H9 (cell line): ENCODE results near the gene C1orf226. TPM values are rescaled to one million over a fixed set of nuclear protein-coding genes. Genes with fewer than 3 reads are reported as not detected.

Source experiments
- DNase-seq: peaks from one replicate; pipeline ENCODE4 v3.0.0-alpha.2; 2017
- H2AFZ ChIP-seq: one replicate; pipeline ENCODE4 v1.6.1; 2013; ENCODE audit warnings: mild to moderate bottlenecking, low read length, control low read depth, moderate library complexity
- H2AK5ac ChIP-seq: 2 replicates; pipeline ENCODE4 v1.6.1; 2013; ENCODE audit warnings: low read length, control low read depth, mixed read lengths; ENCODE audit not compliant: insufficient read length
- H2BK120ac ChIP-seq: one replicate; pipeline ENCODE4 v1.6.1; 2013; ENCODE audit warnings: low read depth, mild to moderate bottlenecking, low read length, control low read depth, inconsistent platforms; ENCODE audit not compliant: poor library complexity, severe bottlenecking
- H2BK12ac ChIP-seq: 2 replicates; pipeline ENCODE4 v1.6.1; 2013; ENCODE audit warnings: low read length, control low read depth, mixed read lengths, low read depth; ENCODE audit not compliant: insufficient read length
- H2BK15ac ChIP-seq: 2 replicates; pipeline ENCODE4 v1.6.1; 2013; ENCODE audit warnings: low read depth, low read length, control low read depth
- H2BK20ac ChIP-seq: one replicate; pipeline ENCODE4 v1.6.1; 2013; ENCODE audit warnings: low read depth, mild to moderate bottlenecking, low read length, control low read depth, inconsistent platforms; ENCODE audit not compliant: poor library complexity, severe bottlenecking
- H2BK5ac ChIP-seq: 2 replicates; pipeline ENCODE4 v1.6.1; 2013; ENCODE audit warnings: low read length, control low read depth, mixed read lengths; ENCODE audit not compliant: insufficient read length
- H3K14ac ChIP-seq: 2 replicates; pipeline ENCODE4 v1.6.1; 2013; ENCODE audit warnings: low read length, control low read depth; ENCODE audit not compliant: insufficient read depth
- H3K18ac ChIP-seq: 2 replicates; pipeline ENCODE4 v1.6.1; 2013; ENCODE audit warnings: low read depth, mild to moderate bottlenecking, mixed read lengths, low read length, control low read depth; ENCODE audit not compliant: insufficient read length
- H3K23ac ChIP-seq: 2 replicates; pipeline ENCODE4 v1.6.1; 2013; ENCODE audit warnings: low read length, control low read depth, mixed read lengths, low read depth; ENCODE audit not compliant: insufficient read length
- H3K23me2 ChIP-seq: 2 replicates; pipeline ENCODE4 v1.6.1; 2013; ENCODE audit warnings: low read depth, mild to moderate bottlenecking, mixed read lengths, low read length, control low read depth; ENCODE audit not compliant: insufficient read length, poor library complexity, severe bottlenecking
- H3K27ac ChIP-seq: 2 replicates; pipeline ENCODE4 v1.5.1; 2013; ENCODE audit warnings: low read length, control low read depth, mixed read lengths, low read depth; ENCODE audit not compliant: insufficient read length
- H3K27me3 ChIP-seq: 2 replicates; pipeline ENCODE4 v1.6.1; 2013; ENCODE audit warnings: low read length, control low read depth, inconsistent platforms; ENCODE audit not compliant: insufficient read depth
- H3K4ac ChIP-seq: 2 replicates; pipeline ENCODE4 v1.6.1; 2013; ENCODE audit warnings: low read depth, mild to moderate bottlenecking, control low read depth, inconsistent platforms, low read length, moderate library complexity
- H3K4me1 ChIP-seq: 2 replicates; pipeline ENCODE4 v1.6.1; 2013; ENCODE audit warnings: low read length, control low read depth, inconsistent platforms; ENCODE audit not compliant: insufficient read depth
- H3K4me2 ChIP-seq: 2 replicates; pipeline ENCODE4 v1.6.1; 2013; ENCODE audit warnings: low read length, control low read depth, mixed read lengths; ENCODE audit not compliant: insufficient read length, insufficient read depth
- H3K56ac ChIP-seq: 2 replicates; pipeline ENCODE4 v1.6.1; 2013; ENCODE audit warnings: low read depth, mild to moderate bottlenecking, mixed read lengths, low read length, control low read depth; ENCODE audit not compliant: insufficient read length
- H3K79me1 ChIP-seq: 2 replicates; pipeline ENCODE4 v1.6.1; 2013; ENCODE audit warnings: low read depth, mild to moderate bottlenecking, moderate library complexity, low read length, control low read depth, inconsistent platforms; ENCODE audit not compliant: insufficient read depth, poor library complexity, severe bottlenecking
- H3K79me2 ChIP-seq: 2 replicates; pipeline ENCODE4 v1.6.1; 2013; ENCODE audit warnings: low read length, control low read depth, inconsistent platforms; ENCODE audit not compliant: insufficient read depth
- H3K9ac ChIP-seq: 2 replicates; pipeline ENCODE4 v1.6.1; 2013; ENCODE audit warnings: low read length, control low read depth, mixed read lengths; ENCODE audit not compliant: insufficient read length; ENCODE audit errors: extremely low read depth
- H3K9me3 ChIP-seq: one replicate; pipeline ENCODE4 v1.6.1; 2013; ENCODE audit warnings: low read depth, low read length, inconsistent platforms; ENCODE audit not compliant: control insufficient read depth
- H3T11ph ChIP-seq: one replicate; pipeline ENCODE4 v1.6.1; 2013; ENCODE audit warnings: mild to moderate bottlenecking, low read length, control low read depth, inconsistent platforms
- H4K20me1 ChIP-seq: one replicate; pipeline ENCODE4 v1.6.1; 2013; ENCODE audit not compliant: control insufficient read depth, insufficient read length, insufficient read depth
- H4K5ac ChIP-seq: 2 replicates; pipeline ENCODE4 v1.6.1; 2013; ENCODE audit warnings: low read depth, mild to moderate bottlenecking, mixed read lengths, low read length, control low read depth; ENCODE audit not compliant: insufficient read length
- H4K8ac ChIP-seq: replicated peaks from 2 replicates; pipeline ENCODE4 v1.6.1; 2013; ENCODE audit warnings: low read length, control low read depth, mixed read lengths, low read depth; ENCODE audit not compliant: insufficient read length
- H4K91ac ChIP-seq: 2 replicates; pipeline ENCODE4 v1.6.1; 2013; ENCODE audit warnings: low read depth, mild to moderate bottlenecking, moderate library complexity, mixed read lengths, low read length, control low read depth; ENCODE audit not compliant: insufficient read length
- H3K27ac Mint-ChIP-seq, 3 experiments: 2 replicates in 2 of 3; 3 replicates in 1 of 3; pipeline ENCODE4 v1.8.0; 2020 to 2021; ENCODE audit warnings: mixed read lengths in 3 of 3, mild to moderate bottlenecking in 1 of 3, moderate library complexity in 1 of 3
- H3K27me3 Mint-ChIP-seq: 2 replicates; pipeline ENCODE4 v1.8.0; 2021; ENCODE audit warnings: low read depth, mild to moderate bottlenecking, moderate library complexity, mixed read lengths
- H3K36me3 Mint-ChIP-seq, 3 experiments: 2 replicates in 2 of 3; 3 replicates in 1 of 3; pipeline ENCODE4 v1.8.0; 2020 to 2021; ENCODE audit warnings: low read depth in 3 of 3, mixed read lengths in 3 of 3; ENCODE audit not compliant: insufficient read depth in 1 of 3
- H3K4me1 Mint-ChIP-seq, 2 experiments: 2 replicates each; pipeline ENCODE4 v1.8.0; 2020; ENCODE audit warnings: mixed read lengths in 2 of 2
- H3K4me3 Mint-ChIP-seq, 2 experiments: 2 replicates in 1 of 2; 3 replicates in 1 of 2; pipeline ENCODE4 v1.8.0; 2020 to 2021; ENCODE audit warnings: mild to moderate bottlenecking in 2 of 2, mixed read lengths in 2 of 2, moderate library complexity in 1 of 2
- H3K9me3 Mint-ChIP-seq, 2 experiments: 2 replicates in 1 of 2; 3 replicates in 1 of 2; pipeline ENCODE4 v1.8.0; 2020; ENCODE audit warnings: mild to moderate bottlenecking in 2 of 2, mixed read lengths in 2 of 2, moderate library complexity in 1 of 2
- WGBS: extraction: QIAGEN DNeasy Blood & Tissue Kit; methylation state at CpG from one replicate; pipeline ENCODE4 v1.1.7; 2013; ENCODE audit warnings: missing lambda C conversion rate, low lambda C conversion rate, mixed read lengths; ENCODE audit not compliant: insufficient read length; ENCODE audit errors: extremely low coverage; 5-methylcytosine and 5-hydroxymethylcytosine counted together
- total RNA-seq: library from RNA; stranded (reverse); gene quantifications from 2 replicates; pipeline ENCODE4 v1.2.1, GENCODE V29; 2021
- TF ChIP-seq, protein P1 (sequence below): fragments of 200-600 bp; sonication (generic); conservative IDR thresholded peaks from 3 replicates; pipeline ENCODE4 v1.8.0; 2021; ENCODE audit warnings: antibody characterized with exemption, mild to moderate bottlenecking

The C1orf226 gene
- total RNA-seq, 1 experiment from 2014 or later = 11.5 TPM

DNA sequence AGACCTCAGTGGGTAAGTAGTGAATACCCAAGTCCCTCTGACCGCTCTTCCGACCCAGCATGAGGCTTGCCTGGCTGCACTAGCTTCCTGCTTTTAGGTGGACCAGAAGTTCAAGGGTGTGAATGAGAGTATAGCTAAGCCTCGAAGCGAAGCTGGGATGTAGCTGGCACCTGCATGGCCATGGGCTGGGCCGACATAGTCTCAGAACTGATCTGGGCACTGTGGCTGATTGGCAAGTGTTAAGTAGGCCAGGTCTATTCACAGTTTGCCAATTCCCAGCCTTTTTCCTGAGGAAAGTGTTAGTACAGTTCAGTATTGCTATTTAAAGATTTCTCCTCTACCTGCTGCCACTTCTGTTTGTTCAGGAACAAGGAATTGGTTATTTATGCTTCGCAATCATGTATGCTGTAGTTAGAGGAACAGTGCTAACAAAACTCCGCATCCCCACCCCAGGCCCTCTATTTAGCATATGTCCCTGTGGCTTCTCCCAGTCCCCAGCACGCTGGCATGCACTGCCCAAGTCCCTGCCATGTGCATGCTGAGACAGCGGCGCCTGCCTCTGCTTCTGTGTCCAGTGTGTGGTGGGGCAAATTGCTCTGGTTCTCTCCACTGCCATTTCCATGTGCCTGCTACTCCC is 21.2 kb upstream of the C1orf226 start:
- Histone ChIP-seq H3K79me1 (no peaks in the 10 kb centered on the region), H3K79me2 (no peaks in the 10 kb centered on the region), H3K18ac (no peak overlapping the region), H2BK5ac (no peak overlapping the region), H3K9ac (no peak overlapping the region), H3K27ac (no peak overlapping the region), H3K4me2 (no peak overlapping the region), H3K27me3 (no peaks in the 10 kb centered on the region), H2BK20ac (no peak overlapping the region), H2BK15ac (no peak overlapping the region), H2AK5ac (no peak overlapping the region), H4K5ac (no peak overlapping the region), H3K14ac (no peak overlapping the region), H4K20me1 (no peaks in the 10 kb centered on the region), H2BK120ac (no peak overlapping the region), H3T11ph (no peak overlapping the region), H3K56ac (no peak overlapping the region), H3K23ac (no peak overlapping the region), H4K91ac (no peak overlapping the region), H3K4ac (no peak overlapping the region), H3K9me3 (no peaks in the 10 kb centered on the region), H2AFZ (no peak overlapping the region), H2BK12ac (no peak overlapping the region), H3K23me2 (no peaks in the 10 kb centered on the region), H4K8ac (no peak overlapping the region), H3K4me1 (no peaks in the 10 kb centered on the region)
- H3K4me3 Mint-ChIP-seq = no peak overlapping the region
- no peaks in the 10 kb centered on the region for H3K9me3 Mint-ChIP-seq
- DNase-seq = no peak
- H3K27me3 Mint-ChIP-seq = no peaks in the 10 kb centered on the region
- no CpG with 5 or more reads among the region's 10 CpGs for WGBS
- TF ChIP-seq, protein P1, sequence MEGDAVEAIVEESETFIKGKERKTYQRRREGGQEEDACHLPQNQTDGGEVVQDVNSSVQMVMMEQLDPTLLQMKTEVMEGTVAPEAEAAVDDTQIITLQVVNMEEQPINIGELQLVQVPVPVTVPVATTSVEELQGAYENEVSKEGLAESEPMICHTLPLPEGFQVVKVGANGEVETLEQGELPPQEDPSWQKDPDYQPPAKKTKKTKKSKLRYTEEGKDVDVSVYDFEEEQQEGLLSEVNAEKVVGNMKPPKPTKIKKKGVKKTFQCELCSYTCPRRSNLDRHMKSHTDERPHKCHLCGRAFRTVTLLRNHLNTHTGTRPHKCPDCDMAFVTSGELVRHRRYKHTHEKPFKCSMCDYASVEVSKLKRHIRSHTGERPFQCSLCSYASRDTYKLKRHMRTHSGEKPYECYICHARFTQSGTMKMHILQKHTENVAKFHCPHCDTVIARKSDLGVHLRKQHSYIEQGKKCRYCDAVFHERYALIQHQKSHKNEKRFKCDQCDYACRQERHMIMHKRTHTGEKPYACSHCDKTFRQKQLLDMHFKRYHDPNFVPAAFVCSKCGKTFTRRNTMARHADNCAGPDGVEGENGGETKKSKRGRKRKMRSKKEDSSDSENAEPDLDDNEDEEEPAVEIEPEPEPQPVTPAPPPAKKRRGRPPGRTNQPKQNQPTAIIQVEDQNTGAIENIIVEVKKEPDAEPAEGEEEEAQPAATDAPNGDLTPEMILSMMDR = no peak
- peaks cover 5 to 14% (median 8%) of the 10 kb centered on the region in 3 experiments; a peak in 3 of 7 replicates for H3K36me3 Mint-ChIP-seq
- peaks cover 3 to 7% of the 10 kb centered on the region in 2 experiments; a peak in 3 of 4 replicates for H3K4me1 Mint-ChIP-seq
- no peak overlapping the region for H3K27ac Mint-ChIP-seq
